Fibroblast of skin of right quadriceps (primary cell): ENCODE data around the gene PAFAH1B1.
"Not testable (repeated sequence)": the region's sequence is repeated elsewhere in the genome, so short reads cannot be mapped to it uniquely, and the experiment has no call there.

Experiments
- DNase-seq: peaks from one replicate; pipeline ENCODE4 v3.0.0-alpha.2; 2013

The PAFAH1B1 gene

DNA sequence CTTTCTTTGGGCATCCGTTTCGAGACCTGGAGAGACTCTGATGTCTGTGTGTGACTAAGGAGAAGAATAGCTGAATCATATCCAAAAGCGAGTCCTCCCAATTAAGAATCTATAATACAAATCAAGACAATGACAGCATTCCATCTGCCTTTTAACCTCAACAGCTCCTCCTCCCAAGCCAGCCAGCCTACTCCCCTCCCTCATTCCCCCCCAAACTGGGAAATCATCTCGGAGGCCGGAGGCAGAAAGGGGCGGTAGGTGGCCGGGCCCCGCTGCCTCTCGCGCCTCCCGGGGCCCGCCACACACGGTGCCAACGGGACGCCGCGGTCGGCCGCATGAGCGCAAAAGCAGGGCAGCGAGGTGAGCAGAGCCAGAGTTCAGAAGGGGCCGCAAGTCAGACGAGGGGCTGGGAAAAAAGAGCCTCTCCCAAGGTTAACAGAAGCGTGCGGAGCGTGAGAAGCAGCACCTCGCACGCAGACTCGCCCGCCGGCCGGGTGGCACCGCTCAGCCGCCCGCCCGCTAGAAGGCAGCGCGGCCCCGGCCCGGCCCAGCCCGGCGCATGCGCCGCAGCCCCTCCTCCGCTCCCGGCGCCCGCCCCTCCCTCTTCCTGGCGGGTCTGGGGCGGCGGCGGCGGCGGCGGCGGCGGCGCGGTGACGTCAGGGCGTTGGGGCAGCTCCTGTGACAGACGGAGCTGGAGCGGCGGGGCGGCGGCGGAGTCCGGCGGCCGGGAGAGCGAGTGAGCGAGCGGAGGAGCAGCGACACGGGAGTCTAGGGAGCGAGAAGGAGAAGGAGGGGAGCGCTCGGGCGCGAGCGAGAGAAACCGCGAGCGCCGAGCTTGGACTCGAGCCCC is at the start of gene PAFAH1B1:
Gene PAFAH1B1, plus strand, starts transcription at position 684 of the 850 bp plus-strand sequence. CDS start 44,635 bp downstream, outside the sequence.
- DNase-seq: peak; percentile 93

DNA sequence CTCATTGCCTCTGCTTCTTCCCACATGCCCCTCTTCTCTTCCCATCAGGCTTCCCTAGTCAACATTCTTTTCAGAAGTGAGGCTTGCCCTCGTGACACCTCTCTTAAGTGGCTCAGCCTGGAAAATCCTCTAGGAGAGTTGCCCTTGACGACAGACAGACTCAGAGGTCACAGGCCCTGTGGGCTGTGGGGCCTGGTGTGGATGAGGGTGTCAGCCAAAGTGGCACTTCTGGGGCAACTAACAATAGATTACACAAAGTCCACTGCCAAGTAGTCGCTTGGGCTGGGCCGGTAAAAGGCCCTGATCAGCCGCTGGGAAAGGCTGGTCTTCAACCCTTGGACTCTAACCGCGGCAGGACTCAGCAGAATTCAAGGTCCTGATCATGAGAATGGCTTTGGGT is 48.1 kb upstream of the PAFAH1B1 start:
- no peak for DNase-seq

DNA sequence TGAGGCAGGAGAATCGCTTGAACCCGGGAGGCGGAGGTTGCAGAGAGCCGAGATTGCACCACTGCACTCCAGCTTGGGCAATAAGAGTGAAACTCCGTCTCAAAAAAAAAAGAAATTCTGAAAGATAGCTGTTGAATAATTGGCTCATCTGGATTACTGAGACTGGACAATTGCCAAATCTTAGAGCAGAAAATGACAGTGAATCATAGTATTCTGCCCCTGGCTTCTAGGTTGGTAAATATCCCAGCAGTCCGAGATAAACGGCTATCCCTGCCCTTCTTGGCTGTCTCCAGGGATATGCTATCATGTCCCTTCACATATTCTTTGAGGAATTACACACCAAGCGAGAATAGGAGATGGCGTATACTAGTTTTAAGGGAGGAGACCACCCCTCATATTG is 46.3 kb upstream of the PAFAH1B1 start:
- DNase-seq: peak; percentile 25

DNA sequence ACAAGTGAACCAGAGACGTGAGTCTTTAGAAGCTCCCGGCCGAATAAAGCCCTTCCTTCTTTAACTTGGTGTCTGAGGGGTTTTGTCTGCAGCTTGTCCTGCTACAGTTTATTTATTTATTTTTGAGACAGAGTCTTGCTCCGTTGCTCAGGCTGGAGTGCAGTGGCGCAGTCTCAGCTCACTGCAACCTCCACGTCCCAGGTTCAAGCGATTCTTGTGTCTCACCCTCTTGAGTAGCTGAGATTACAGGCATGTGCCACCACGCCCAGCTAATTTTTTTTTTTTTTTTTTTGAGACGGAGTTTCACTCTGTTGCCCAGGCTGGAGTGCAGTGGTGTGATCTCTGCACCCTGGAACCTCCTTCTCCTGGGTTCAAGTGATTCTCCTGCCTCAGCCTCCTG is 45.4 kb upstream of the PAFAH1B1 start:
- not testable (repeated sequence) for DNase-seq

DNA sequence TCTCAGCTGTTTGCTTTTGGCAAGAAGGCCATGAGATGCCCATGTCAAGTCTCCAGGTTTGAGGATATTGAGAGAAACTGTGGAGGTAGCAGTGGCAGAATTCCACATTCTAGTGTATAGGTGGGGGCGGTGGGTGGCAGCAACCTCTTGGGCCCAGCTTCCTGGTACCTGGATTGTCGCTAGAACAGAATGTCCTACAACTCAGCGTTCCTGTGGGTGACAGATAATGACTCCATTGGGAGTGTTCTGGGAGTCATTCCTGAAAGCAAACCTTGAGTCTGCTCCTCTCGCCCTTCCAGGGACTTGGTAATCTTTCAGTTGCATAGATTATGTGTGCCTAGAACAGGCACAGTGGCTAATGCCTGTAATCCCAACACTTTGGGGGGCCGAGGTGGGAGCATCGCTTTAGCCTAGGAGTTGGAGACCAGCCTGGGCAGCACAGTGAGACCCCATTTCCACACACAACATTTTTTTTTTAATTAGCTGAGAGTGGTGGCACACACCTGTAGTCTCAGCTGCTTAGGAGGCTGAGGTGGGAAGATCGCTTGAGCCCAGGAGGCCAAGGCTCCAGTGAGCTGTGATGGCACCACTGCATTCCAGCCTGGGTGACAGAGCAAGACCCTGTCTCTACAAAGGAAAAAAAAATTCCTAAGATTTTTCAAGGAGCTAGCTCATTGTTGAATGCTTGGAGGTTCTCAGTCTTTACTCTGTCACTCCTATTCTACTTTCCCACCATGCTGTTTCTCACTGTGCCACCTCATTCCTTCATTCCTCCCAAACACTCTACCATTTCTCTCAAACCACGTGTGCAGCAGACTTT is 43.9 kb upstream of the PAFAH1B1 start:
- no peak for DNase-seq

DNA sequence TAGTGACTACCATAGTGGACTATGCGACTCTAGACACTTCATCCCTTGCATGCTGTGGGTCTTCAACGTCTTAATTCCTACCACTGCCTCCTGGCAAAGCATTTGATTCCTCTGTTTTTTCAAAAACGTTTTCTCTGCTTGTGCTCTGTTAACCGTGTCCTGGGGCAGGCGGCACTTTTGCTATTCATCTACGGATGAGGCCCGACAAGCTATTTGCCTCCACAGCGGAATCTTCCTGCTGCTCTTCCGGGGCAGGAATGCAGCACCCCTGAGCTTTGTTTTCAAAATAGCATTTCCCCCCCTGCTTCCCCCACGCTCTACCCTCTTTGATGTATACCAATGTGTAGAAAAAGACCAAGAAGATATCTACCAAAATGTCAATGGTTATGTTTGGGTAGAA is 42.0 kb upstream of the PAFAH1B1 start:
- DNase-seq: no peak

DNA sequence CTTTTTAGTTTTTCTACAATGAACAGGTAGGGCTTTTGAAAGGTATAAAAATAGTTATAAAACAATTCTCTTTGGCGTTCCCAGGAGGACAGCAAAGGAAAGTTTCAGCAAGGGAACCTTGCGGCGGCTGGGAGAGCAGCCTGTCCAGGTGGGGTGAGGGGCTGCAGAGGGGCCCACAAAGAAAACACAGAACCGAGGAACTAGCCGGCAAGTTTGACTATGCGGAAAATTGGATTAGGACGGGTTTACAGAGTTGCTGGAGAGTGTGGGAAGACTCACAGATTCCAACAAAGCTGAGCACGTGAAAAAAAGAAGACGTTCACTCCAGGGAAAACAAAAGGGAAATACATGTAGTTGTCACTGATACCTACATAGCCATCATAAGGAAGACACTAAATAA is 41.5 kb upstream of the PAFAH1B1 start:
- DNase-seq: no peak

DNA sequence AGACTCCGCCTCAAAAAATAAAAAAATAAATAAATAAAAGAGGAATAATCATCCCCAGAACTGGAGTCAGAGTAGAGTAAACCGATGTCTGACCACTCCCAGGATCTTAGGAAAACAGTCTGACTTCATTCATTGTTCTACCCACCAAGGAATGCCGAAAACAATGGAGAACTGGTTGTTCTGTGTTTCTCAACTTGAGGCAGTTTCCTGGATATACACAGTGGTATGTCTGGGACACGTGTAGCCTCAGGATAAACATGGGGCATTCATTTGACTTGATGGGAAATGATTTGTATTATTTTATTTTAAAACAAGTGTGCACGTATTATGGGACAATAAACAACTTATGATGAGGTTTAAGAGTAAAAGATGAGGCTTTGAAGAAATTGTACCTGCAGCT is 32.8 kb upstream of the PAFAH1B1 start:
- DNase-seq: no peak

DNA sequence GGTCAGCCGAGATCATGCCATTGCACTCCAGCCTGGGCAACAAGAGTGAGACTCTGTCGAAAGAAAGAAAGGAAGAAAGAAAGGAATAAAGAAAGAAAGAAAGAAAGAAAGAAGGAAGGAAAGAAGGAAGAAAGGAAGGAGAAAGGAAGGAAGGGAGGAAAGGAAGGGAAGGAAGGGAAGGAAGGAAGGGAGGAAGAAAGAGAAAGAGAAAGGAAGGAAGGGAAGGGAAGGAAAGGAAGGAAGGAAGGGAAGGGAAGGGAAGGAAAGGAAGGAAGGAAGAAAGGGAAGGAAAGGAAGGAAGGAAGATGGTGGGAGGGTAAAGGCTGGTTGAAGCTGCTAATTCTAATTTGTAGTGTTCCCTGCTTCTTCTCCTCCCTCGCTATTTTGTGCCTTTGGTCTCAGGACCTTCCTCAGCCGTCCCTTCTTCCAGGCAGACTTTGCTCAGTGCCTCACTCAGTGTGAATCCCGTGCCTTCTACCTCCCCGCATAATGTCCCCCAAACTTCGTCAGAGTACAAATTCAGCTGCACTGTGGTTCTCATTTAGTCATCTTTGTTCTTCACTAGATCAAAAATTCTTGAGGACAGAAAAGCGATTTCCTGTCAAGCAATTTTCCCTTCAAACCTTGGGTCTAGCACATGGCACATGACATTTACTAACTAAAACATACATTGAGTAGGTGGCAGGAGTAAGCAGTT is 31.1 kb upstream of the PAFAH1B1 start:
- DNase-seq: no peak

DNA sequence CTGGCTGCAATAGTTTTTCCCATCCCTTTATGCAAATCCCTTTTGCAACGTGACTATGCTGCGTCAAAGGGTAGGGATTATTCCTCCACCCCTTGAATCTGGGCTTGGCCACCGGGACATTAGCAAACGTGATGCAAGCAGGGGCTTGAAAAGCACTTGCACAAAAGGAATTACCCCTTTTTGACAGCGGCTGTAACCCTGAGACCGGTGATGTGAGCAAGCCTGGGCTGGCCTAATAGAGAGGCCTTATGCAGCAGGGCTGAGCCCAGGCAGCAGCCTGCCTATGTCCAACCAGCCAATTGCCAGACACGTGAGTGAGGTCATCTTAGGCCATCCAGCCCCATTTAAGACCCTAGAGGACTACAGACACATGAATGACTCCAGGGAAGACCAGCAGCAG is 30.4 kb upstream of the PAFAH1B1 start:
- DNase-seq: no peak

DNA sequence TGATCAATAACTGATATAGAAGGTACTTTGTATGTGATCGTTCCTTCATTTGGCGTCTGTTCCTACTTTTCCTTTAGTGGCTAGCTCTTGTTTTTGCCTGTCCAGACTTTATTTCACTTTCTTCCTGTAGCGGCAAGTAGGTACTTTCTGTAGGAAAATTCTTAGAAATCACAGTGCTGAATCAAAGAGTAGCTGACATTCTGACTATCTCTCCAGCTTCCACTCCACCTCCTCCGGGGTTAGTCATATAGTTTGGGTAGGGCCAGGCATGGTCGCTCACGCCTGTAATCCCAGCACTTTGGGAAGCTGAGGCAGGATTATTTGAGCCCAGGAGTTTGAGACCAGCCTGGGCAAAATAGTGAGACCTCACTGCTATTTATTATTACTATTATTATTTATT is 29.9 kb upstream of the PAFAH1B1 start:
- no peak for DNase-seq

DNA sequence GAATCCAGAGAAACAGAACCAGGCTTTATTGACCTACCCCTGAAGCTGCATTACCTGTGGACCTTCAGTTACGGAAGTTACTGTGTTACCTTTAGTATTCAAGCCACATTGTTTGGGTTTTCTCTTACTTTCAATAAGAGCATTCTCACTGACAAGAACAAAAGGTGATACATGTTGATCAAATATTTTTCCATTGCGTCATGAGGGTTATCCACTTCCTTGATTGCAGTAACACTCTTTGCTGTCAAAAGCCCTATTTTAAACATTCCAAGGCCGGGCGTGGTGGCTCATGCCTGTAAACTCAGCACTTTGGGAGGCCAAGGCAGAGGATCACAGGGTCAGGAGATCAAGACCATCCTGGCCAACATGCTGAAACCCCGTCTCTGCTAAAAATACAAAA is 28.6 kb upstream of the PAFAH1B1 start:
- no peak for DNase-seq

DNA sequence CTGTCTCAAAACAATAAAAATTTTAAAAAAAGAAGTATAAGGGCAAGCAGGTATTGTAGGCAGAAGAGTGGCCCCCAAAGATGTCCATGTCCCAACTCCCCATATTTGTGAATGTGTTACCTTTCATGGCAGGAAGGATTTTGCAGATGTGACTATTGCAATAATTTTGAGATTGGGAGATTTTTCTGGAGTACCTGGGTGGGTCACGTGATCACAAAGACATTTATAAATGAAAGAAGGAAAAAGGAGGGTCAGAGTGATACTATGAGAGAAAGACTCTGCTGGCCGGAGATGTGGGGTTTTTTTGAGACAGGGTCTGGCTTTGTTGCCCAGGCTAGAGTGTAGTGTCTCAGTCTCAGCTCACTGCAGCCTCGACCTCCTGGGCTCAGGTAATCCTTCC is 27.4 kb upstream of the PAFAH1B1 start:
- DNase-seq: no peak

DNA sequence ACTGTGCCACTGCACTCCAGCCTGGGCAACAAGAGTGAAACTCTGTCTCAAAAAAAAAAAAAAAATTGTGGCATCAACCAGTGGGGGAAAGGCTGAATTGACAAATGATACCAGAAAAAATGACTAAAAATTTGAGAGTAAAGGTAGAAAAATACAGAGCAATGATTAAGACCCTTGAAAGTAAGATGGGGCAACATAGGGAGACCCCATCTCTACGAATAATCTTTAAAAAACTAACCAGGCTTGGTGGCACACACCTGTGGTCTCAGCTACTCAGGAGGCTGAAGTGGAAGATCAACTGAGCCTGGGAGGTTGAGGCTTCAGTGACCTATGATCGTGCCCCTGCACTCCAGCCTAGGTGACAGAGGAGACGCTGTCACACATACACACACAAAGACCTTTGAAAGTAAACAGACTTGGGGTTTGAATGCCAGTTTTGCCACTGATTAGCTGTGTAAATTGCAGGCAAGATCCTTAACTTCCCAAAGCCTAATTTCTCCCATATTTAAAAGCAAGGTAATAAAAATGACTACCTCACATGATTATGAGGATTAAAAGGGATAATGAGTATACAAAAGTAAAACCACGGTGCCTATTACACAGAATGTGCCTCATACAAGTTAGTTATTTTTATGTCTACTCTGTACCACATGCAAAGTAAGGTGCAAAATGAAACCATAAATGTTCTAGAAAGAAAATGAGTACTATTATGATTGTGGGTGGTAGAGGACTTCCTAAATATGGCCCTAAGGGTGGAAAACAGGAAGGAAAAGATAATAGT is 21.7 kb upstream of the PAFAH1B1 start:
- no peak for DNase-seq

DNA sequence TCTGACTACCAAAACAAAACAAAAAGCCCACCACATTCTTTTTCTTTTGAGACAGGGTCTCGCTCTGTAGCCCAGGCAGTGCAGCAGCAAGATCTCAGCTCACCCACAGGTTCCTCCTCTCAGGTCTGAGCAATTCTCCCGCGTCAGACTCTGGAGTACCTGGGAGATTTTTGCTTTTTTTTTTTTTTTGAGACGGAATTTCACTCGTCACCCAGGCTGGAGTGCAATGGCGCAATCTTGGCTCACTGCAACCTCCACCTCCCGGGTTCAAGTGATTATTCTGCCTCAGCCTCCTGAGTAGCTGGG is 21.2 kb upstream of the PAFAH1B1 start:
- not testable (repeated sequence) for DNase-seq

DNA sequence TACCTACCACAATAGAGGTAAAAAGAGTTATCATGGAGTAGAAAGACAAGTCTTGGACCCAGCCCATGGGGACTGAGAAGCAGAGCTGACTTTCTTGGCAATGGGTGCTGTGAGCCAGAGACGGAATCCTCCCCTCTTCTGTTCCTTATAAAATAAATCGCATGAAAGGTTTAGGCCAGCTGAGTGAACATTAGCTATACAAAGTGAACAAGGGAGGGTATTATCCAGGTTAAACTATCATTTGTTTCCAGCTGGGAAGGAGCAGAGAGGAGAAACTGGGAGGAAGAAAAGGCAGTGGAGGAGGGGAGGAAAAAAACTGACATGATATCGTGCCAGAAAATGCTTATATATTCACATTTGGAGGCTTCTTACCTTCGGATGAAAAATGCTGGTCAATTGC is 13.3 kb upstream of the PAFAH1B1 start:
- no peak for DNase-seq

DNA sequence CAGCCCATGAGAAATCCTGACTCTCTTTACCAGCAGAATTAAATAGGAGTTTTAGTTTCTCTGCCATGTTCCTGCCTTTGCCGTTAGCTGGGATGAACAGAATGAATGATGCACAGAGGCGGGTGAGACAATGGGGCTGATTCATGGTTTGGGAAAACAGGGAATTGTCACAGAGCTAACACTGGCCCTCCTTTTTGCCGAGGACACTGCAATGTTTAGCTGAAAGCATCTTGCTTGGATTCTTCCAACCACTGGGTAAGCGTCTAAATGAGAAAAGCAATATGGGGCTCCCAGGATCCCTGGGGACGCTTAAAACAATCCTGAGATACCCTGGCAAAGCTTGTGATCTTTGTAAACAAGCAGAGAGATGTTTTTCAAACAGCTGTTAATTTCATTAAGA is 12.8 kb upstream of the PAFAH1B1 start:
- no peak for DNase-seq

DNA sequence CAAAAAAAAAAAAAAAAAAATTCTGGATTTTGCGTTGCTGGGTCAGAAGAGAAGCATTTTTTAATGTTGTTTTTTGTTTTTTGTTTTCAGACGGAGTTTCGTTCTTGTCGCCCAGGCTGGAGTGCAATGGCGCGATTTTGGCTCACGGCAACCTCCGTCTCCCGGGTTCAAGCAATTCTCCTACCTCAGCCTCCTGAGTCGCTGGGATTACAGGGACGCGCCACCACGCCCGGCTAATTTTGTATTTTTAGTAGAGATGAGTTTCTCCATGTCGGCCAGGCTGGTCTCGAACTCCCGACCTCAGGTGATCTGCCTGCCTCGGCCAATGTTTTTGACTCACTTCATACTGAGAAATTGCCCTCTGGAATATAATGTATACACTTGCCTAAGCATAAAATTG is 11.0 kb upstream of the PAFAH1B1 start:
- no peak for DNase-seq

DNA sequence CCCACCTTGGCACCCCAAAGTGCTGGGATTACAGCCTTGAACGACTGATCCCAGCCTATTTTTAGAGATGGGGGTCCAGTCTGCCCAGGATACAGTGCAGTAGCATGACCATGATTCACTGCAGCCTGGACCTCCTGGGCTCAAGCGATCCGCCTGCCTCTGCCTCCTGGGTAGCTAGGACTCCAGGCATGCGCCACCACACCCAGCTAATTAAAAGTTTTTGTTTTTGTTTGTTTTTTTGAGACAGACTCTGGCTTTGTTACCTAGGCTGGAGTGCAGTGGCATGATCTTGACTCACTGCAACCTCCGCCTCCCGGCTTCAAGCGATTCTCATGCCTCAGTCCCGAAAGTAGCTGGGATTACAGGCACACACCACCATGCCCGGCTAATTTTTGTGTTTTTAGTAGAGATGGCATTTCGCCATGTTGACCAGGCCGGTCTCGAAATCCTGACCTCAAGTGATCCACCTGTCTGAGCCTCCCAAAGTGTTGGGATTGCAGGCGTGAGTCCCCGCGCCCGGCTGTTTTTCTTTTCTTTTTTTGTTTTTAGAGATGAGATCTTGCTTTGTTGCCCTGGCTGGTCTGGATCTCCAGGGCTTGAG is 2.3 kb upstream of the PAFAH1B1 start:
- DNase-seq: no peak

DNA sequence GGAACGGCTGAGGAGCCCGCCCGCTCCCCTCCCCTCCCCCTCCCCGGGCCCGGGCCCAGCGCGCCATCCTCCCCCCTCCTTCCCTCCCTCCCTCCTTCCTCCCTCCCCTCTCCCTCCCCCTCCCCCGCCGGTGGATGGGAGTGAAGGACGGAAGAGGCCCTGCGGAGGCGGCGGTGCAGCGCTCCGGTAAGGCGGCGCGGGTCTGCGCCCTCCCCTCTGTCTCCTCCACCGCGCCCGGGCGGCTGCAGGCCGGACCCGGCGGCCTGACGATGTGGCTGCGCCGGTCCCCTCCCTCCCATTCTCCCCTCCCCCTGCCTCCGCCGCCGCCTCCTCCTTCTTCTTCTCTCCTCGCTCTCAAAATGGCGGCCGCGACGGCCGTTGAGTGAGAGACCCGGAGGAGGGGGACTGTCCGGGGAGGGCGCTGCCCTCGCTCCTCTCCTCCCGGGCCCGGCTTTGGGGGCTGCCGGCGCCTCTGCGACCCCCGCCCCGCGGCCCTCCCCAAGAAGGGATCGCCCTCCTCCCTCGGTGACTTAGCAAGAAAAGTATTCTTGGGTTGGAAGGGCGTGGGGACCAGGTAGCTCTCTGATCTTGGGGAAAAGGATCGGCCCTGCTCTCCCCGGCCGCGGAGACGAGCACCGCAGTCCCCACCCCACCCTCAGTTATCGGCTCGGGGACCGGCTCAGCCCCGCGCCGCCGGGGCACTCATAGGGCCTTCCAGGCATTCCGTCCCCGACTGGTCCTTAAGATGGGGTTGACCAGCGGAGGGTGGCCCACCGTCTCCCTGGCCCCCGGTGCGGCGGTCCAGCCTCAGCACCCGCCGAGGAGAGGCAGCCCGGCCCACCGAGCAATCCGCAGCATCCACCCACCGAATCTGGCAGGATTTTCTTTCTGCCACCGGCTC is 617 bp downstream of the PAFAH1B1 start:
- DNase-seq: peak; percentile 82
